ENCODE data around the gene GPAT2. TPM values are rescaled to one million over a fixed set of nuclear protein-coding genes. Genes with fewer than 3 reads are reported as not detected.
A peak's percentile ranks its signal among the peaks of the same experiment; 100 is the strongest.
"Not testable (repeated sequence)": the region's sequence is repeated elsewhere in the genome, so short reads cannot be mapped to it uniquely, and the experiment has no call there.

GPAT2 gene
- total RNA-seq, 1 donor from 2014 or later, result not detected

- not testable (repeated sequence) for H3K4me1 Mint-ChIP-seq; H4K20me1 ChIP-seq (ENCODE audit: low read depth); H3K27me3 Mint-ChIP-seq (ENCODE audit: insufficient read depth, low read depth); H3K9me3 Mint-ChIP-seq; H3K27ac ChIP-seq; H2AFZ ChIP-seq (replicated peaks); H3K27ac Mint-ChIP-seq; H3F3A ChIP-seq (ENCODE audit: low read depth); H3K9me3 ChIP-seq (ENCODE audit: low read depth); H3K36me3 ChIP-seq; H3K27me3 ChIP-seq; H3K36me3 Mint-ChIP-seq; H3K4me2 ChIP-seq; H3K4me1 ChIP-seq; H3K79me2 ChIP-seq (ENCODE audit: low read depth); H3K9ac ChIP-seq; DNase-seq (ENCODE audit: low spot score); H3K4me3 ChIP-seq
- H3K4me3 Mint-ChIP-seq, result peak overlapping the region; percentile 52
These were observed 26.6 kb upstream of the GPAT2 start for GRCh38 chr2:96061197-96061817.

DNA sequence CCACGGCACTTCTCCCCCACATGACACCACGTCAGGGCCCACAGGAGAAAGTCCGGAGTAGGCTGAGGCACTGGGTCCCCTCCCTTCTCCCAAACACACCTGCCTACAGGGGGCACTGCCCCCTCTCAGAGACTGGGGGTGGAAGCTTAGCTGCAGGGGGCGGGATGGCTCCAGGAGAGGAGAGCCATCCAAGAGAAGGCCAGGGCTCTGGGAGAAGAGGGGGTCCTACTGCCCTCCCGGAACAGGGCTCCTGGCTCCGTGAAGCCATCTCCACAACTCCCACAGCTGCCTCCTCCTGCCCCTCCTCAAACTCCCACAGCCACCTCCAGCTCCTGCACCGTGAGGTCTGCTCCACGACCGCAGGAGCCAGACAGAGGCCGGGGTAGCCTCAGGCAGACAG, 25.6 kb upstream of the GPAT2 start:
- not testable (repeated sequence) for H3K9me3 ChIP-seq (ENCODE audit: low read depth); H2AFZ ChIP-seq (replicated peaks); H3K9me3 Mint-ChIP-seq; H3K27me3 Mint-ChIP-seq (ENCODE audit: insufficient read depth, low read depth); H3K4me3 ChIP-seq; H3K27ac Mint-ChIP-seq; H3K4me1 Mint-ChIP-seq; H4K20me1 ChIP-seq (ENCODE audit: low read depth); H3K4me3 Mint-ChIP-seq; DNase-seq (ENCODE audit: low spot score); H3K9ac ChIP-seq; H3F3A ChIP-seq (ENCODE audit: low read depth); H3K27ac ChIP-seq; H3K27me3 ChIP-seq; H3K4me1 ChIP-seq; H3K79me2 ChIP-seq (ENCODE audit: low read depth); H3K36me3 ChIP-seq; H3K4me2 ChIP-seq; H3K36me3 Mint-ChIP-seq

GRCh38 chr2:96059443-96059842, 24.7 kb upstream of the GPAT2 start:
- not testable (repeated sequence) for H3K9me3 Mint-ChIP-seq; H3K36me3 Mint-ChIP-seq; H3K27ac ChIP-seq; H3K79me2 ChIP-seq (ENCODE audit: low read depth); H3K36me3 ChIP-seq; H2AFZ ChIP-seq (replicated peaks); H3K27ac Mint-ChIP-seq; H3K9me3 ChIP-seq (ENCODE audit: low read depth); H3K4me3 Mint-ChIP-seq; DNase-seq (ENCODE audit: low spot score); H3K4me3 ChIP-seq; H3K9ac ChIP-seq; H3K27me3 ChIP-seq; H4K20me1 ChIP-seq (ENCODE audit: low read depth); H3K4me2 ChIP-seq; H3K4me1 Mint-ChIP-seq; H3K27me3 Mint-ChIP-seq (ENCODE audit: insufficient read depth, low read depth); H3F3A ChIP-seq (ENCODE audit: low read depth); H3K4me1 ChIP-seq

GRCh38 chr2:96055830-96056229, 21.1 kb upstream of the GPAT2 start:
- not testable (repeated sequence) for DNase-seq (ENCODE audit: low spot score)

GRCh38 chr2:96054537-96054936, 19.8 kb upstream of the GPAT2 start:
- H3K36me3 Mint-ChIP-seq, H3K9me3 Mint-ChIP-seq: not testable (repeated sequence)

More at GRCh38 chr2:96055830-96056229, 21.1 kb upstream of the GPAT2 start:
- H3K27me3 ChIP-seq; H3K27me3 Mint-ChIP-seq (ENCODE audit: insufficient read depth, low read depth); H3K27ac Mint-ChIP-seq; H3K4me1 Mint-ChIP-seq; H3K9me3 ChIP-seq (ENCODE audit: low read depth); H3K36me3 ChIP-seq; H3F3A ChIP-seq (ENCODE audit: low read depth); H3K4me2 ChIP-seq; H4K20me1 ChIP-seq (ENCODE audit: low read depth); H3K4me1 ChIP-seq; H3K4me3 Mint-ChIP-seq; H3K36me3 Mint-ChIP-seq; H3K4me3 ChIP-seq; H2AFZ ChIP-seq (replicated peaks); H3K79me2 ChIP-seq (ENCODE audit: low read depth); H3K9me3 Mint-ChIP-seq; H3K27ac ChIP-seq; H3K9ac ChIP-seq: not testable (repeated sequence)

GRCh38 chr2:96053385-96053784, 18.7 kb upstream of the GPAT2 start:
- H3K27ac Mint-ChIP-seq; H3K36me3 ChIP-seq; H3K27me3 Mint-ChIP-seq (ENCODE audit: insufficient read depth, low read depth): not testable (repeated sequence)

More at GRCh38 chr2:96054537-96054936, 19.8 kb upstream of the GPAT2 start:
- not testable (repeated sequence) for H3F3A ChIP-seq (ENCODE audit: low read depth); H3K4me3 ChIP-seq; H3K4me2 ChIP-seq; H3K27me3 Mint-ChIP-seq (ENCODE audit: insufficient read depth, low read depth); H3K4me1 Mint-ChIP-seq; H3K27ac ChIP-seq; H2AFZ ChIP-seq (replicated peaks); DNase-seq (ENCODE audit: low spot score); H3K27me3 ChIP-seq; H3K27ac Mint-ChIP-seq; H3K9ac ChIP-seq; H3K36me3 ChIP-seq; H3K9me3 ChIP-seq (ENCODE audit: low read depth); H3K4me3 Mint-ChIP-seq; H4K20me1 ChIP-seq (ENCODE audit: low read depth); H3K4me1 ChIP-seq; H3K79me2 ChIP-seq (ENCODE audit: low read depth)

DNA sequence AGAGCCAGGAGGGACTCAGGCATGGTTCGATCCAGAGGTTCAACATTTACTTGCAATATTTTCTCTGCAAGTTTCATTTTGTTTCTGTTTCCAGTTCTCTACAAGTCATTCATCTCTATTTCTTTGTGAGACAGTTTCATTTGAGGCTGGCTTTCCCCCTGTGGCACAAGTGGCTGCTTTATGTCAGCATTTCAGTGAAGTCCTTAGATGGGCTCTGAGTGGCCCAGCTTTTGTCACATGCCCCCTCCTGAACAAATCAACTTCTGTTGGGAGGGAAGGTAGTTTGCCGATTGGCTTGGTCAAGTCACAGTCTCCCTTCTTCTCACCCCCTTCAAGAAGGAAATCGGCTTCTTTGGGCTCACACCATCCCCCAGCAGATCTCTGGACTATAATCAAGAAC, 17.9 kb upstream of the GPAT2 start:
- DNase-seq (ENCODE audit: low spot score); H3K36me3 Mint-ChIP-seq; H3K4me1 Mint-ChIP-seq; H3K9ac ChIP-seq; H3K36me3 ChIP-seq; H3K4me3 ChIP-seq; H3F3A ChIP-seq (ENCODE audit: low read depth); H3K4me1 ChIP-seq; H4K20me1 ChIP-seq (ENCODE audit: low read depth); H3K27me3 ChIP-seq; H3K27ac Mint-ChIP-seq; H3K9me3 ChIP-seq (ENCODE audit: low read depth); H3K27ac ChIP-seq; H3K9me3 Mint-ChIP-seq; H3K4me2 ChIP-seq; H3K27me3 Mint-ChIP-seq (ENCODE audit: insufficient read depth, low read depth); H3K4me3 Mint-ChIP-seq; H3K79me2 ChIP-seq (ENCODE audit: low read depth); H2AFZ ChIP-seq (replicated peaks): not testable (repeated sequence)

More at GRCh38 chr2:96053385-96053784, 18.7 kb upstream of the GPAT2 start:
- H3F3A ChIP-seq (ENCODE audit: low read depth); H3K27ac ChIP-seq; H3K4me3 Mint-ChIP-seq; H3K9me3 ChIP-seq (ENCODE audit: low read depth); H3K4me1 Mint-ChIP-seq; H3K4me2 ChIP-seq; H3K4me3 ChIP-seq; H3K36me3 Mint-ChIP-seq; H3K79me2 ChIP-seq (ENCODE audit: low read depth); DNase-seq (ENCODE audit: low spot score); H3K9ac ChIP-seq; H3K27me3 ChIP-seq; H3K9me3 Mint-ChIP-seq; H2AFZ ChIP-seq (replicated peaks); H4K20me1 ChIP-seq (ENCODE audit: low read depth); H3K4me1 ChIP-seq: not testable (repeated sequence)

- H3F3A ChIP-seq (ENCODE audit: low read depth); H3K79me2 ChIP-seq (ENCODE audit: low read depth); H3K9me3 Mint-ChIP-seq; H3K4me1 ChIP-seq; H3K9me3 ChIP-seq (ENCODE audit: low read depth); H3K36me3 ChIP-seq; H3K4me3 ChIP-seq; H4K20me1 ChIP-seq (ENCODE audit: low read depth); H3K27ac Mint-ChIP-seq; H3K9ac ChIP-seq; H3K27ac ChIP-seq; H3K4me3 Mint-ChIP-seq; H2AFZ ChIP-seq (replicated peaks); H3K4me1 Mint-ChIP-seq; H3K27me3 ChIP-seq; H3K27me3 Mint-ChIP-seq (ENCODE audit: insufficient read depth, low read depth); H3K36me3 Mint-ChIP-seq; DNase-seq (ENCODE audit: low spot score); H3K4me2 ChIP-seq: not testable (repeated sequence)
These were observed 15.2 kb upstream of the GPAT2 start for GRCh38 chr2:96049917-96050262.
